ENCODE measurements around the gene SLC39A7.
A peak's percentile ranks its signal among the peaks of the same experiment; 100 is the strongest.

Gene SLC39A7, protein sequence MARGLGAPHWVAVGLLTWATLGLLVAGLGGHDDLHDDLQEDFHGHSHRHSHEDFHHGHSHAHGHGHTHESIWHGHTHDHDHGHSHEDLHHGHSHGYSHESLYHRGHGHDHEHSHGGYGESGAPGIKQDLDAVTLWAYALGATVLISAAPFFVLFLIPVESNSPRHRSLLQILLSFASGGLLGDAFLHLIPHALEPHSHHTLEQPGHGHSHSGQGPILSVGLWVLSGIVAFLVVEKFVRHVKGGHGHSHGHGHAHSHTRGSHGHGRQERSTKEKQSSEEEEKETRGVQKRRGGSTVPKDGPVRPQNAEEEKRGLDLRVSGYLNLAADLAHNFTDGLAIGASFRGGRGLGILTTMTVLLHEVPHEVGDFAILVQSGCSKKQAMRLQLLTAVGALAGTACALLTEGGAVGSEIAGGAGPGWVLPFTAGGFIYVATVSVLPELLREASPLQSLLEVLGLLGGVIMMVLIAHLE

DNA sequence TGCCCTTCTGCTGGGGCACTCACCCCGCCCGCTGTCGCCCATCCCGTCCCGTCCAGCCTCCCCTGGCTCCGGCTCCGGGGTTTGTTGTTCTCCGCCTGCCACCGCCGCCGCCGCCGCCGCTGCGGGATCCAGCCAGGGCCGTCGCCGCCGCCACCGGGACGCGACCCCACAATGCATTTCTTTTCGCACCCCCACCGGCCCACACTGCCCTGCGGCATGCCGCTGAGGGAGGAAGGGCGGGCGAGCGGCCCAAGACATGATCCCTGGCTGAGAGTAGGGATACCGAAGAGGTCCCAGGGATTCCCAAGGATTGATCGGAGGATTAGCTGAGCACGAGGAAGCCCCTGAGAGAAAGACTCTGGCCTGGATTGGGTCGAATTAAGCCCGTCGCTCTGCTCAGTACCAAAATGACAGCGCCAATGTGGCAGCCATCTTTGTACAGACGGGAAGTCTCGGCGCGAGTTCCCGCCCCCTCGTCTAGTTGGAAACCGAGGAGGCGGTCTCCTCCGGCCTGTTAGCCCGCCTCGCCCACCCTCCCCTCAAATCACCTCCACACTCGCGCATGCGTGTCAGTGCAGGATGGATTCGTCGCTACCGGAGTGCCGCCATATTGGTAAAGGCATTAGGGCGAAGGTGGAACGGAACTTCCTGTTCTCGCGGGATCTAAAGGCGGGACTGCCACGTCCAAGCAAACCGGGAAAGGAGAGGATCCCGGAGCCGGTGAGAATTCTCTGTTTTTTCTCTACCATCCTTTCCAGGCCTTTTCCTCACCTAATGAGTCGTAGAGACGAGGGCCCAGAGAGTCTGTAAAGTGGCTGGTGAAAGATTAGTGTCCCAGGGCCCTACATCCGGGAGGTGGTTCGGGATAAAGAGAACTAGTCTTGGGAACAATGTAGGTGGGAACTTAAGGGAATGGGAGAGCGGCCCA, at the start of gene SLC39A7, which contains the start of gene RXRB:
TSS of gene SLC39A7 (plus strand) at position 649 of the 928 bp plus-strand sequence. CDS start 379 bp downstream, outside the sequence.
TSS of gene RXRB (minus strand) at position 447 of the 928 bp plus-strand sequence. CDS start at position 258, 189 bp downstream.
- peak; percentile 99 for DNase-seq

DNA sequence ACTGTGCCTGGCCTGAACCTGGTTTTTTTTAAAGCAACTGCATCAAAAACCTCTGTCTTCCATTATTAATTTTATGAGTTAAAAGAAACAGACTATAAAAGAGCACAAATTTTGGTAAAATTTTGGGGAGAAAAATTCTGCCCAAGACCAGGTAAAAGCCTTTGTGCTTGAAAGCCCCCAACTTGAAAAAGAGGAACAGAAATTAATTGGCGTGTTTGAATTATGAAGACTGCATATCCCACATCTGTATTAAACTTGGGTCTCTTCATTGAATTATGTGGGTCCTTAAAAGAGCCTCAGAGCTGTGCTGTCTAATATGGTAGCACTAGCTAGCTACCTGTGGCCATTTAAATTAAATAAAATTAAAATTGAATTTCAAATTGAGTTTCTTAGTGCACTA, 49.6 kb upstream of the SLC39A7 start:
- no peak for DNase-seq

DNA sequence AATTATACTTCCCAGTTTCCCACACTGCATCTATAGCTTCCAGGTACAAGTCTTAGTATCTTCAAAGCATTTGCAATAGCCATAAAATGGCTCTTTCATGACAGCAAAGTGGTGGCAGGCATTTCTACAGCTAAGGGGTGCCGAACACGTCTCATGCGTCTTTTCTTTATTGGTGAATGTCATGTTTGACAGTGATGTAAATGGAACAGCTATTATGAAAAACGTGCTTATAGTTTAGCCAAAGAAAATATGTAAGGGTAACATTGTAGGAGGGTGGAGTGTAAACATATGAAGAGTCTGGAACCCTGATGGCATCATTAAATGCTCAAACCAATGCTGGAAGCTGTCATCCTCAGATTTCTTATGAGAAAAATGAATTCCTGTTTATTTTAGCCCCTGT, 46.3 kb upstream of the SLC39A7 start:
- DNase-seq = no peak

DNA sequence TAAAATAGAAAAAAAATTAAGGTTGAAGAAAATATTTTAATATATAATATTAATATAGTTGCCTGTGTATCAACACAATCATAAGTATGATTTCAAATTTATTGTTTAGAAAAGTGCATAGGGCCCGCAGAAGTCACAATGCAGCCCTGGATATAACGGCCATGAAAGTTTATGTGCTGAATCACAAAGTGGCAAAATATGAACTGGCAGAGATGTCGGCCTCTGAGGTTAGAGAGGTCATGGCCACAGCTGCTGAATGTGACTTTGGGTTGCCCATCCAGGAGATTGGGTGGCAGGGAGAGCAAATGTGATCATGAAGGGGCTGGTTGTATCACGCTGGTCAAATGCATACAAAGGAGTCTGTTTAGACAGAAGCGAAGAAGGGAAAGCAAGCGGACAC, 44.1 kb upstream of the SLC39A7 start:
- no peak for DNase-seq

DNA sequence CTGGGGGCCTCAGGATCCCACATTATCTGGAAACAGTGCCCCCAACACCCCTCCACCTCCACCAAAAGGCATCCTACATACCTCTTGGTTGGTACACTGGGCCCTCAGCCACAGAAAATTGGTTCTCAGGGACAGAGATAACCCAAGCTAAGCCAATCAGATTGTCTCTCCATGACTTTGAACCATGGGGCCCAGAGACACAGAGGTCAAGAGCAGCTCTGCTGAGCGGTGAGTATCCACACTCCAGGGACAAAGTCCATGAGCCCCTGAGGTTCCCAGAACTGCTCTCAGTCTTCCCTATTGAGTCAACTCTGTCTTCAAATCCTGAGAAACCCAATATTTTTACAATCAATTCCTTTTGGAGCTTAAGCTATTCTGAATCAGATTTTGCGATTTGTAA, 43.7 kb upstream of the SLC39A7 start:
- no peak for DNase-seq

DNA sequence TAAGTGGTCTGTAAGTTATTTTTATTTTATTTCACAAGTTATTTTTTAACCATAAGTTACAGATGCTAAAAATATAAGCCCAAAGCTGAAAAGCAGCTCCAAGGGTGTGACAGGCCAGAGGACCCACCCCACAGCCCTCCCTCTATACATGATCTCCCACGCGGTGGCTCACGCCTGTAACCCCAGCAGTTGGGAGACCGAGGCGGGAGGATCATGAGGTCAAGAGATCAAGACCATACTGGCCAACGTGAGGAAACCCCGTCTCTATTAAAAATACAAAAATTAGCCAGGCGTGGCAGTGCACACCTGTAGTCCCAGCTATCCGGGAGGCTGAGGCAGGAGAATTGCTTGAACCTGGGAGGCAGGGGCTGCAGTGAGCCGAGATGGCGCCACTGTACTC, 40.6 kb upstream of the SLC39A7 start:
- DNase-seq = no peak

DNA sequence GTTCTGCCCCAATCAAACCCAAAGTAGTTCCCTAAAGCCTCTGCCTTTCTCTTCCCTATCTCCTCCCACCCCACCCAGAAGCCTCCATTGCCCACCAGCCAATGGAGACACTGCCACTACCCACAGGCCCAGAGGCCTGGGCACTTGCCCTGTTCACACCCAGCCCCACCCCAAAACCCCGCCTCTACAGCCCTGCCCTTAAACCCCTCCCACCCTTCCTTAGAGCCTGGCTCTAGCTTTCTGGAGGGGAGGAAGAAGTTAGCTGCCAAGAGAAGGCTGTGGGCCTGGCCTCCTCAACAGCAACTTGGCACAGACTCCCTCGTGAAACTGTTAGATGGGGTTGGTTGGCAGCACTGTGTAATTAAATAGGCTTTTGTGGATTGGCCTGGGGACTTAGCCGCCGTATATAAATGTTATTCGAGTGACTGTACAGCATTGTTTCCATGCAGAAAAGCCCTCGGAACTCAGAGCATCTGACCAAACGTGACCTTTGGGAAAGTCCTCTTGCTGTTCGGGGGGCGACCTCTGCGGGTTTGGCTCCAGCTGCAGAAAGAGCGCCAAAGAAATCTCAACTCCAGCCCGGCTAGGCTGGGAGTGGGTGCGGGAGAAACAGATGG, 39.8 kb upstream of the SLC39A7 start:
- no peak for DNase-seq

DNA sequence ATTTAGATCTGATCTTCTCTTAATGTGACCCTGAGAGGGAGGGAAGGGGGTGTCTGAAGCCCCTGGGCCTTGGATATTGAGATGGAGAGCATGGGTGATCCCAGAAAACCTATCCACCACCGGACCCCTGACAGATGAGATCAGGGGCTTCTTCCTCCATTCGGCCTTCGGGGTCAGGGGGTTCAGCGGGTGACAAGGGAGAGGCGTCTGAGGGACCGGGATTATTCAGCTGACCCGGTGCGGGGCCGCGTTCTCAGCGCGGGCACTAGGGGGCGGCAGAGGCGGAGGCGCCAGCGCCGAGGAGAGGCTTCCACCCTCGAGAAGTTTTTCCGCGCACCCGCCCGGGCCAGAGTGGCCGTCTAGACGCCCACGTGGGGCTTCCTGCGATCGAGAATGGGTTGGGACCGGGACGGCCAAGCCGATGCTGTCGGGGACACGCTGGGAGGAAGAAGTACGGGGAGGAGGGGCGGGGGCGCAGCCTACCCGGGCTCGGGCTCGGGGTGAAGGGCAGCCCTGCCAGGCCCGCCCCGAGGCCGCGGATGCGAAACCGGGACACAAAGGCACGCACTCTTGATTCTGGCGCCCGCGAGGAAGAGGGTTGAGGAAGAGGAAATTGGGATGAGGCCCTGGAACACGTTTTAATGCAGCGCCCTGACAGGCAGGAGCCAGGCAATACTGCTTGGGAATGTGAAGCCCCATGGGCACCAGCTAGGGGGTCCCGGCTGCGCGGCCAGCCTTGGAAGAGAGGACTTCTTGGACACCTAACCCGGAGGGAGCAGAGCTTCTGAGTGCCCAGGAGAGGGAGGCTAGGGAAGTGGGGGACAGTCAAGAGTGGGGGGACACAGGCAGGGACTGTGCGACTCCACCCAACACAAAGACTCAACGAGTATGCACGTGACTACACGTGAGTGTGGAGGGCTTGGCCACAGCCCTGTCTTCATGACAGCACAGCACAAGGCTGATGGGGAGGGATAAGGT, 39.0 kb upstream of the SLC39A7 start:
- peak; percentile 79 for DNase-seq

DNA sequence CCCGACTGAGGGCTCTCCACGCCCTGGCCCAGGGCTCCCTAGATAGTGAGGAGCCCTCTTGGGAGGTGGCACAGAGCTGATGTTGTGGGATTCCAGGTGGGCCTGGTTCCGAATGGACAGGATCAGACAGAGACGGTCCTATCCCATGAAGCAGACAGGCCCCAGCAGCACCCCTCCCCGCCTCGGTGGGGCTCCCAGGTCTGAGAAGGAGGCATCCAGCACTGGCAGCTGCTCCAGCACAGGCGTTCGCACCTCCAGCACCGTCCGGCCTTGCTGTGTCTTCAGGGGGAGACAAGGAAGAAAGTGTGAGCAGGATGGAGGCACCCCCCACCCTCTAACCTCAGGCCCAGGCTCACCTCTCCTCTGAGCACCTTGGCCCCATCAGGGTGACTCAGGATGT, 37.1 kb upstream of the SLC39A7 start:
- no peak for DNase-seq

DNA sequence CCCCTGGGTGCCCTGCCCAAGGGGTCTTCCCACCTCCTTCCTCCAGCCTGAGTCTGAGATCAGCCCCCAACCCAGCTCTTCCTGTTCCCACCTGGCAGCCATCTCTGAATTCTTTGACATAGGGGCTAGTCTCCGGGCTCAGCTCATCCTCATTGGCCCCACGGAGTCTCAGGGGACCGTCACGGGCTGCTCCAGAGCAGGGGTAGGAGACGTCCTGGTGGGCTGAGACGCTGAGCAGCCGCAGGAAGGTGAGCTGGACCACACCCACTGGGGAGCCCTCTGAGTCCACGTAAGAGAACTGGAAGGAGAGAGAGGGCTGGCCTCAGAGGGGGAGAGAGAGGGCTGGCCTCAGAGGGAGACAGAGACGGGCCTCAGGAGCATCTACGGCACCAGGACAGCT, 36.5 kb upstream of the SLC39A7 start:
- DNase-seq = no peak

DNA sequence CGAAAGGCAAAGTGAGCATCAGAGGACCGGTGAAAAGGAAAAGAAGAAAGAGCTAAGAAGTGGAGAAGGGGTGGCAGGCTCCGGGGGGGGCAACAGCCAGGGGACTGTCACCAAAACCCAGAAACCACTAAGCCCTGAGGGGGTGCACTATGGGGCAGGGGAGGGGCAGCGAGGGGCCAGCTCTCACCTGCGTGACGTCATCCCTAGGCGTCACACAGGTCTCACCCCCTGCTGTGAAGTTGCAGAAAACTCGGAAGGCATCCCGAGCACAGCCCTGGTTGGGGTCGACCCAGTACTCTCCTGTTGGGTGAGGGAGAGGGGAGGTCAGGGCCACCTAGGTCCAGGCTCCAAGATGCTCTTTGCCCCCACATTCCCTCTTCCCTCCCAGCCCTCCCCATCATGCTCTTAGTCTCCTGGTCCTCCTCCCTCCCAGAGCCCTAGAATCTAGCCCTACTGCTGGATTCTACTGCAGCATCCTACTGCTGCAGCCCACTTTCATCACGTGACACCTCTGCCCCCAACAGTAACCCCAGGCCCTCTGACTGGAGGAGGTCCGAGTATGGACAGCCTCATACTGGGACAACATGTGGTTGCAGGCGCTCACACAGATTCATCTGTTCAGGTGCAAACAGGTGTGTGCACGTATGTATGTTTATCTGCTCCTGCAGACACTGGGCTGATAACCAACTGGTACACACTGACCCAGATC, 35.8 kb upstream of the SLC39A7 start:
- no peak for DNase-seq

DNA sequence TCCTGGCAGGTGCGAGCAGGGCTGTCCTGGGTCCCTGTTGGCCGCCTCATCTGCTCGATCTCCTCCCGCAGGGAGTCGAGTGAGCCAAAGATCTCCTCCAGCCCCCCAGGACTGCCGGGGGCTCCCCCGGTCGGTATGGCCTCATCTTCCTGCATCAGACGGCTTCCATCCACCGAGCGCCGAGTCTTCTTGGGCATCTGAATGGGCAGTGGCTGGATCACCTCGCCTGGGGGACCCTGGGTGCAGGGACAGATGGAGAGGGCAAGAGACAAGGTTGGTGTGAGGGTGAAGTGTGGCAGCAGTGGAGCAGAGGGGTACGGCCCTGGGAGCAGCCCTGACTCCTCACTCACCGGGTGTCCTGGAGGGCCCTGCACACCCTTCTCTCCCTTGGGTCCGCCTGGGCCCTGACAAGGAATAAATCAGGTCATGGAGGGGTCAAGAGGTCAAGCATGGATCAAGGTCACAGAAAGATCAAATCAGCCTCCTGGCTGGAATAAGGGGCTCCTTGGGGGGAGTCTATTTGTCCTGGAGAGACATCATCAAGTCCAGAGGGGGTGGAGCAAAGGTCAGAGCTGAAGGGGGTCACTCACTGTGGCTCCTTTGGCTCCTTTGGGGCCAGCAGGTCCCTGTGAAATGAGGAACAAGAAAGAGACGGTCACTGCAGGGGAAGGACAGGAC, 34.9 kb upstream of the SLC39A7 start:
- no peak for DNase-seq

DNA sequence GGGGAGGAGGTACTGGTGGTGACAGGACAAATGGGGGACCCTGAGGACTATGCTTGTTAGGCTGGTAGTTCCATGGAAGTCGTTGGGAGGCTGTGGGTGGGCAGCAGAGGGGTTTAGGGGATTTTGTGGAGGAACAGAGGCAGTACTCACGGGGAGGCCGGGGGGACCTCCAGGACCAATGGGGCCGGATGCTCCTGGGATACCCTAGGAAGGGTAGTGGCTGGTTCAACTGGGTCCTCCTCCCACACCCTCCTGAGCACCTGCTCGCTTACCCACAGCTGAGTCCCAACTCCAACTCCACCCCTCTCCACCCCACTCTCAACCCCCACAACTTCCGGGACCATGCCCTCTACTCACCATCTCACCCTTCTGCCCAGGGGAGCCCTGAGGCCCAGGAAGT, 34.3 kb upstream of the SLC39A7 start:
- DNase-seq = no peak

DNA sequence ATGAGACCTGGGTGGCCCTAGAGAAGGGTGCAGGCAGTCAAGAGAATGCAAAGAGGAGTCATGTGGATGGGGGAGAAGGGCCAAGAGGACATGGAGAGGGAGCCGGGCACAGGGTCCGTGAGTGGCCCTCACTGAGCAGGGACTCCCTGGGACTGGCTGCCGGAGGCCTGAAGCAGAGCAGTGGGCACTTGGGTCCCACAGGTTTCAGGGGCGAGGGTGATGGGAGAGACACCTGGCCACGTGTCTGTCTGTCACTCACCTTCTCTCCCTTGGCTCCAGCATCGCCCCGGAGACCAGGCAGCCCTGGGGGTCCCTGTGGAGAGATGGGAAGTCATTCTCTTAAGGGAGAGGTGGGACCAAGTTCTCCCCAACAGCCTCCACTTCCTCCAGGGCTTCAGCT, 33.9 kb upstream of the SLC39A7 start:
- no peak for DNase-seq

DNA sequence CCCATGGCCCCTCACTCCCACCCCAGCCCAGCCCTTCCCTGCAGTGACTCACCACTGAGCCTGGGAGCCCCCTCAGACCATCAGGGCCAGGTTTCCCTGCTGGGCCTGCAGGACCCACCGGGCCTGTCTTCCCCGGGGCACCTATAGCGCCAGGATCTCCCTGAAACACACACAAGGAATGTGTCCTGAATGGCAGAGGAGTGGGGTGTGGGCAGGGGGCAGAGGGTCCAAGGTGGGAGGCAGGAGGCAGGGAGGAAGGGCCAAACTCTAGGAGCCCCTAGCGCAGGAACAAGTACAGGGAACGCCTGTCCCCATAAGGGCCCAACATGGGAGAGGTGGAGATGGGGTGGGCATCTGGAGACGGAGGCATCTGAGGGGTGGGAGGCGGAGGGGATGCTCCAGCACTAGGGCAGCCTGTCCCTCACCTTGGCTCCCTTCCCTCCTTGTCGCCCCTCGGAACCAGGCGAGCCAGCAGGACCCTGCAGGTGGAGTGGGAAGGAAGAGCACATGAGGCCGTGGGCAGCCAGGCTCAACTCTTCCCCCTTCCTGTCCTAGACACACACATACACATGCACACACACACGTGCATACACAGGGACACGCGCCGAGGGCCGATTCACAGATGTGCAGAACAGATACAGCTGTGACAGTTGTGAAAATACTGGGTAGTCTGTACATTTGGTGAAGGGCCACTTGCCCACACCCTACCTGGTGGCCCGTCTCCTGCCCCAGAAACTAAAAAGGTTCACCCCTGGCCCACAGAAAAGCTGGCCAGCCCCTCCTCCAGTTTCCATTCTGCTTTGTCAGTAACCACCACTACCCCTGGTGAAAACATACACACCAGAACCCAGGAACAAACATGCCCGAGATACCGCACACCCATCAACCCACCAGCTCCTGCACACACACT, 33.0 kb upstream of the SLC39A7 start:
- DNase-seq = no peak

DNA sequence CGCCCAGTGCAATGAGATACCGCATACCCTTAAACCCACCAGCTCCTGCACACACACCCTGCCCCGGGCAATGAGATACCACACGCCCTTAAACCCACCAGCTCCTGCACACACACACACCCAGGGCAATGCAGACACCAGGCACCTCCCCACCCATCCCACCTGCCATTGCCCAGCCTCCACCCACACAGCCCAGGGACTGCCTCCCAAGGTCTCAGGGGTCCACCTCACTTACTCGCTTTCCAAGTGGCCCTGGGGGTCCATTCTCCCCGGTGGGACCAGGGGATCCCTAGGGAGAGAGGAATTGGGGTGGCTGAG, 32.4 kb upstream of the SLC39A7 start:
- DNase-seq = no peak

DNA sequence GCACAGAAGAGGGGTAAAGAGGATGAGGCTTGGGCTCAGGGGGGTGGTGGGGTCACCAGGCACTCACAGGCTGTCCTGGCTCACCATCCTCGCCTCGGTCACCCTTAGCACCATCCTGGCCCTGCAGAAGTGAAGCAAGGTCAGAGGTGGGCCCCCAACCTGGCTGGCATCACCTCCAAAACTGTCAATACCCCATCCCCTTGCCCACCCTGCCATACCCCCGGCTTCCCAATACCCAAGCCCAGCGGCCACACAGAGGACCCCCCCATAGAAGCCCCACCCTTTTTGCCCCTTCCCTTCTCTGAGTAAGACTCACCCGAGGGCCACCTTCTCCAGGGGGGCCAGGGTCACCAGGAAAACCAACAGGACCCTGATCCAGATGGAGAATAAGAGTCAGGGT, 32.0 kb upstream of the SLC39A7 start:
- DNase-seq = no peak

DNA sequence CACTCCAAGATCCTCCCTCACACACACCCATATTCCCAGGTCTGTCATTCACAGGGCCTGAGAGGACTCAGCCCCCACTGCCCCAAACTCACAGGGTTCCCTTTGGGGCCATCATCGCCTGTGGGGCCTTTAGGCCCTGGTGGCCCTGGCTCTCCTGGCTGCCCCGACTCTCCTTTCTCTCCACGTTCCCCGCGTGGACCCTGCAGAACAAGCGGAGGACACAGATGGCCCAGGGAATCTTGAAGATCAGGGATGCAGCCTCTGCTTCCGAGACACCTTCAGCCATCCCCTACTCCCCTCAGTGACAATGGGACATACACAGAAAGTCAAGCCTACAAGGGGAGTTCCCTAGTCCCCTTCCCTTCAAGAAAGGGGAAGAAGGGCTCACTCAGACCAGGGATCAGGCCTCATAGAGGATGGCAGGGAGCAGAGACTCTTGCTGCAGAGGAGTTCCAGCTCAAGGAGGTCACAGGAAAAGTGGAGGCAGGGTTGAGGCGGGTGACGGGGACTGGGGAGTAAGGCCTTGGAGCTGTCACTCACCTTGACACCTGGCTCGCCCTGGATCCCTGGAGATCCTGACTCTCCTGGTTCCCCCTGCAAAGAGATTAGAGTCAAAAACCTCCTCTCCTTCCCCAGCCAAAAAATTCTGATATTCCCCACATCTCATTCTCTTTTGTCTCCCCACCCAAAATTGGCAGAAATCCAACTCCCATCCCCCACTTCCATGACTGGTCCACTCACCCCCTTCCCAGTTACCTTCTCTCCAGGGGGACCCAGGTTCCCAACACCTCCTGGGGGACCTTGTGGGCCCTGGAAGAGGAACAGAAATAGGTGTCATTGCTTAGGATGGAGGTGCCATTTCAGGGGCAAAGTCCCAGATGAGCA, 31.1 kb upstream of the SLC39A7 start:
- no peak for DNase-seq
